Left kidney (tissue), 2 donors: Measurements from ENCODE around the gene ANKRD55. TPM values are rescaled to one million over a fixed set of nuclear protein-coding genes. Genes with fewer than 3 reads are reported as not detected.
"Not testable (repeated sequence)": the region's sequence is repeated elsewhere in the genome, so short reads cannot be mapped to it uniquely, and the experiment has no call there.

ENCODE experiments used
- DNase-seq: peaks from one replicate; pipeline ENCODE4 v3.0.0-alpha.2; 2013
- polyA plus RNA-seq: library from polyadenylated mRNA; unstranded; fragments of 120-200 nt; gene quantifications from one replicate; pipeline ENCODE4 v1.2.1, GENCODE V29; 2013; ENCODE audit not compliant: insufficient read length

Gene ANKRD55
- polyA plus RNA-seq, 1 donor, result 1.1 TPM

GRCh38 chr5:56208681-56209080 is 24.4 kb downstream of the ANKRD55 start:
- DNase-seq, result no peak

GRCh38 chr5:56207537-56207936 is 25.6 kb downstream of the ANKRD55 start:
- no peak for DNase-seq

GRCh38 chr5:56206126-56206910 is 26.8 kb downstream of the ANKRD55 start:
- DNase-seq, result no peak

GRCh38 chr5:56203936-56204335 is 29.2 kb downstream of the ANKRD55 start:
- DNase-seq, result not testable (repeated sequence)

- no peak for DNase-seq
Measured at GRCh38 chr5:56202483-56202882, 30.6 kb downstream of the ANKRD55 start.

GRCh38 chr5:56201762-56202261 is 31.3 kb downstream of the ANKRD55 start:
- not testable (repeated sequence) for DNase-seq

- peak; percentile 78 for DNase-seq
Measured at GRCh38 chr5:56200971-56201666, 32.0 kb downstream of the ANKRD55 start.

- DNase-seq, result no peak
Measured at GRCh38 chr5:56195016-56195415, 38.1 kb downstream of the ANKRD55 start.

- no peak for DNase-seq
Measured at GRCh38 chr5:56192246-56192645, 40.9 kb downstream of the ANKRD55 start.

- no peak for DNase-seq
Measured at GRCh38 chr5:56191656-56192055, 41.5 kb downstream of the ANKRD55 start.

- no peak for DNase-seq
Measured at GRCh38 chr5:56190497-56190896, 42.6 kb downstream of the ANKRD55 start.

GRCh38 chr5:56185768-56186311 is 47.3 kb downstream of the ANKRD55 start:
- DNase-seq, result no peak

GRCh38 chr5:56183506-56183905 is 49.6 kb downstream of the ANKRD55 start:
- peak; percentile 40 for DNase-seq

GRCh38 chr5:56179442-56179841 is 53.7 kb downstream of the ANKRD55 start:
- no peak for DNase-seq

GRCh38 chr5:56178823-56179222 is 54.3 kb downstream of the ANKRD55 start:
- DNase-seq, result no peak

GRCh38 chr5:56176871-56177533 is 56.1 kb downstream of the ANKRD55 start:
- no peak for DNase-seq

- no peak for DNase-seq
Measured at GRCh38 chr5:56176155-56176798, 56.9 kb downstream of the ANKRD55 start.

GRCh38 chr5:56175488-56175887 is 57.6 kb downstream of the ANKRD55 start:
- no peak for DNase-seq

- DNase-seq, result no peak
Measured at GRCh38 chr5:56175021-56175420, 58.1 kb downstream of the ANKRD55 start.

GRCh38 chr5:56172241-56172640 is 60.9 kb downstream of the ANKRD55 start:
- no peak for DNase-seq

- DNase-seq, result no peak
Measured at GRCh38 chr5:56170557-56170956, 62.6 kb downstream of the ANKRD55 start.

GRCh38 chr5:56169949-56170348 is 63.2 kb downstream of the ANKRD55 start:
- DNase-seq, result no peak
